NCI-H1436 (cell line): ENCODE results near the gene ABCA12.

Experiments
- DNase-seq: peaks from one replicate; lab custom pipeline; 2025; lab: John Stamatoyannopoulos, UW

Gene ABCA12

DNA sequence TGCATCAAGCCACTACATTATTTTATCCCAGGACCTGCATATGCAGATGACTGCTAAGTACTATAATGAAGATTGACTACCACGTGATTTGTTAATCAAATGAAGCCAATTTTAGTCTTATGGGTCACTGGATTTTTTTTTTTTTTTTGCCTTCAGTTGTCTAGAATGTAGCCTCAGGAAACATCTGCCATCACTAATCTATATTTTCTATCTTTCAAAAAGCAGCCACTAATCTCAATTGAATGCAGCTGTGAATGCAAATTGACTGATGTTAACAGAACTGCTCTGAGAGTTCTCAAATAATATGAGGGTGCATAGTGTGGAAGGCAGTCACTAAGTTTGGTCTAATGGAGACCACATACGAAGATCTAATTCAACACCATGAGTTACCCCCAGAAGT lies 106.3 kb downstream of the ABCA12 start:
- DNase-seq = no peak

DNA sequence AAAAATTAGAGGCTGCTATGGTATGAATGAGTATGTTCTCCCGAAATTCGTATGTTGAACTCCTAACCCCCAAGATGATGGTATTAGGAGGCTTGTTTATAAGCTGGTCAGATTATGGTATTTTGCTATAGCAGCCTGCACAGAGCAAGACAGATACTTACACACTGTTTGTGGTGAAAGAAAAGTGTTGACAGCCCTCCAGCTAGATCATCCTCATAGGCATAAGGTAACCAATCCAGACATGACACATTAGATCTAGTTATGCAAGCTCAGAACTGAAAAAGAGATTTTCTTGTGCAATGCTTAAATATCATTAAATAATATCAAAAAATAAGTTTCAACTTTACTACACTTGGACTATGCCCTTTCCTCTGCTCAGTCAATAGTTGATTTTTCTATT lies 107.1 kb downstream of the ABCA12 start:
- no peak for DNase-seq

DNA sequence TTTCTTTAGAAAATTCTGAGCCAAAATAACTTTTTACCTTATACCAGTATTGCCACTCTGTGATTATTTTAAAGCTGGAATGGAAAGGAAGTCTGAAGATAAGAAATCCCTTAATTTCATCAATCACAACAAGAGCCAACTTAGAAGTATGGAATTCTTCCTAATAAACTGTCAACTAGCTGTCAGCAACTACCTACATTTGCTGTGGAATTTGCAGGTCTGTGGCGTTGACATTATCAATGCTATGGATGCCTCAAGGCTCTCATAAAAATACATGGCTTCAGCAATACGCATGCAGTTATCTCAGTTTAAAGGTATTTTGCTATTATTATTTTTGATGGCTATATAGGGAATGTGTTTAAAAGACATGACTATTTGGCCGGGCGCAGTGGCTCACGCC lies 108.5 kb downstream of the ABCA12 start:
- DNase-seq = no peak

DNA sequence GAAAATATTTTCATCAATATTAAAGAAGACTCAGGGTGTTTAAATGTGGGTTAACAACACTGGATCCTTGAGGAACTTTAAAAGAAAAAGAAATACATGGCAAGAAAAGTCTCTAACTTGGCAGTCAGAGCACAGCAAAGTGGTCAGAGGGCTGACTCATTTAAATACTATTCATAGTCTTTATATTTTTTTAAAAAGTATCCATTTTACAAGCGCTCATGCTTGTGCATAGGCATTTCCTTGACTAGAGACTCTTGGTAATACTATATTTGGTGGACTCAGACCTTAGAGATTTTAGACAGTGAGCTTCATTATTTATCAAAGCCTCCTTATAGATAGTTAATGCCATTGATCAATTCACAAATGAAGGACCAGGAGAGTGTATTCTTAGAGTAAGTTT lies 110.2 kb downstream of the ABCA12 start:
- DNase-seq = no peak

DNA sequence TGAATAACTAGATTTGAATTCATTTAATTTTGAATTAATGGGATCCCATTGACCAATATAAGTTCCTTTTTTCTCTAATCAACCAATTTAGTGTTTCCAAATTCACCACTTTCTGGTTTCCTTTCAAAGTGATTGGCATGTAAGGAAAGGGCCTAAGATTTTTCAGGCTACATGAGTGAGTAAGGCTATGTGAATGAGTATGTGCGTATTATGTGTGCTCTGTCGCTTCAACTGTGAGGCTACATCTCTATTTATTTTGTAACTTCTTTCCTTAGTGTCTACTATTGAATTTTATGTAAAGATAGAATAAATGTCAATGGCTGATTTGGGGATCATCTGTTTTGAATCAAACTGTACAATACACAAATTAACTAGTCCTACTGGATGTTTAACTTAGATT lies 110.6 kb downstream of the ABCA12 start:
- DNase-seq = no peak

DNA sequence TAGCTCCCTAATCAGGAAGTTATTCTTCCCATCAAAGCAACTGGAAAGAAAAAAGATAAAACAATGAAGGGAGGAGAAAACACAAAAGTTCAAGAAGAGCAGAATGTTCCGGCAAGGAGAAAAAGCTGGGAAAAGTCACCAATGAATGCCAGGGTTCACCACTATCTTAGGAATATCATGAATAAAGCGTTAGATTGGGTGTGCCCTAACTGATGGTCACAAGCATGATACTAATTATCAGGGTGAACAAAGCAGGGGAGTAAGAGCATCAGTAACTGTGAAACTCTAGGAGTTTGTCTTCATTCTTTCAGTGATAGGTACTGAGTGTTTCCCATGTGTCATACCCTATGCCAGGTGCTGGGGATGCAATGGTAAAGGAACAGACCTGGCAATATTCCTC lies 115.5 kb downstream of the ABCA12 start:
- no peak for DNase-seq

DNA sequence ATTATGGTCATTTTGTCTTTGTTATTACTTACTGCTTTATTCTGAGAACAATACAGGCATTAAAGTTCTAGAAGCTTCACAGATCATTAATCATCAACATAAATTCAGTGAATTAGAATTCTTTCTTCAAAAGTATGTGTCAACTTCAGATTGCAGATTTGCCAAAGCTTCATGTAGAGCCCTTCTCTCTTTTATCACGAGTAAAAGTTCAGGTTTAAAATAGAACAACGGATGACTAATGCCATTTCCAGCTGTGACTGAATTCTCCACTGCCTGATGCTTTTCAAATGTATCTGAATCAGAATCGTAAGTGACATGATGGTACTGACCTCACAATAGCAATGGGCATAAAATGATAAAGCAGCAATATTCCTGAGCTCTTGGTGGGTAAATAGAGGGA lies 116.0 kb downstream of the ABCA12 start:
- no peak for DNase-seq

DNA sequence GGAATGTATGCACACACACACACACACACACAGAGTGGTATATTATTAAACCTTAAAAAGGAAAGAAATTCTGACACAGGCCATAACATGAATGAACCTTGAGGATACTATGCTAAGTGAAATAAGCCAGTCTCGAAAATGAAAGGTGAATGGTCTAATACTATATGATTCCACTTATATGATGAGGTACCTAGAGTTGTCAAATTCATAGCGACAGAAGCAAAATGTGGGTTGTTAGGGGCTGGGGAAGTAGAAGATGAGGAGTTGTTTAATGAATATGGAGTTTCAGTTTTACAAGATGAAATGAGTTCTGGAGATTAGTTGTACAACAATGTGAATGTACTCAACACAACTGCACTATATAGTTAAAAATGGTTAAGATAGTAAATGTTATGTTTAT lies 118.1 kb downstream of the ABCA12 start:
- no peak for DNase-seq

DNA sequence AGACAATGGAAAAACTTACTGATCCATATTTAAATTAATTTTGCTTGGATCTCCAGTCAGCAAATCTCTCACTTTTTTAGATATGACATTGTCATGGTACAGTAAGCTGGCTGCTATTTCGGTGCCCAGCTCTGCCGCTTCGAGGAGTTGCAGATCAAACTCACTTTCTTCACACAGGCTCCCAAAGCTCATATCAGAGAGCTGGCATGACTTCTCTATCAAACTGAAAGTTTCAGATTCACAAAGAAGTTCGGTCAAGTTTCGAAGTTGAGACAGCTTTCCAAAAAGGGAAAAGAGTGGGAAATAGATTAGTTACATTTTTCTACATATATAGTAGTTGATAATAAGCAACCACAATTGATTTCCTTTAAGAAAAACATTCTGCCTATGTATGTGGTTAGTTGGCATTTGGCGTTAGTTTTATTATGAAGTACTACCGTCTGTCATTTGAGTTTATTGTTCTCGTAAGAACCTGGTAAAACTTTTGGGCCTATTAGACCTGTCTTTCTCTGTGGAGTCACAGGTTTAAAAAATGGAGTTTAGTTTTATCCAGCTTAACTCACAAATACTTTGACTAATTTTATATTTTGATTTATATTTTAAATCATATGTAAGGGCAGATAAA lies 118.8 kb downstream of the ABCA12 start:
- no peak for DNase-seq

DNA sequence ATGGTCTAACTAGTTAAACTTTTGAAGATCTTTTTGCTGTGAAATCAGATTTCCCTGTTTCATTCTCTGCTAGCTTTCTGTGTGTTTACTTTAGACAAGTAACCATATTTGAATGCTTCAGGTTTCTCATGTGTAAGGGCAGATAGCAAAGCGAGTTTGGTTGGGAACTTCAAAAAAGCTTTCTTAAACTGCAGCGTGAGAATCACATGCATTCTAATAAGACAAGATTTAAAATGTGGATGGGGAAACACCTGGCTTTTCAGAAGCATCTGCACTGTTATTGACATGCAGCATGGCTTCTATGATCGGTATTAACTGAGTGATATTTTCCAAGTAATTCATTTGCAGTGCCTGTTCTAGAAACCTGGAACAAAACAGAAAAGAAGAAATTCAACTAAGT lies 119.3 kb downstream of the ABCA12 start:
- DNase-seq = no peak

DNA sequence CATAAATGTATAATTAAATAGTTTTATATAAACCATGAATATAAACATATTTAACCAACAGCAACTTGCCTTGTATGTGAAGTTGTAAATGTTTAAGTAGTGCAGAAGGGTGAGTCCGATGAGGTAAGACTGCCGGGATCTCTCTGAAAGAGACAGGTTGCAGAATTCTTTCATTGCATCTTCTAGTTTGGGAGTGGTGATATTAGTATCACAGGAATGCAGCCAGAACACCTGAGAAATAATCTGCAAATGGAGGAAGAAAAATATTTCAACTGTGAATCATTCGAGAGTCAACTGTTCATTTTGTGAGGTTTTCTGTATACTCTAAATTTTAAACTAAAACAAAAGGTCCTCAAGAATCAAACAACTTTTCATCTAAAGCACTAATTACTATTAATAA lies 123.0 kb downstream of the ABCA12 start:
- DNase-seq = no peak

DNA sequence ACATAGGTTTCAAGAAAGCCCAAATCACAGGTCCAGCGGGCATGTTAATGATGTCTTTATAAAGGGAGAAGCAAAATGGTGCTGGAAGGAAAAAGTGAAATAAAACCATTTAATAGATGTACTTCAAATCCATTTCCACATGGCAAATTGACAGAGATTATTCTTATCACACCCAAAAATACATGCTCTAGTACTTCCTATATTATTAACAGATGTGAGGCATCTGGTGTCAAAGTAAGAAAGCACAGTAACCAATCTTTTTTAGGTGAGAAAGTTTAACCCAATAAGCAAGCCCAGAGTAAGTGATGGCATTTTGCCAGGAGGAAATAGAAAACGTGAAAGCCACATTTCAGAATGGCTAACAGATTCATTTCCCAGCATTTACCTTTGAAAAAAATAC lies 128.0 kb downstream of the ABCA12 start:
- no peak for DNase-seq

DNA sequence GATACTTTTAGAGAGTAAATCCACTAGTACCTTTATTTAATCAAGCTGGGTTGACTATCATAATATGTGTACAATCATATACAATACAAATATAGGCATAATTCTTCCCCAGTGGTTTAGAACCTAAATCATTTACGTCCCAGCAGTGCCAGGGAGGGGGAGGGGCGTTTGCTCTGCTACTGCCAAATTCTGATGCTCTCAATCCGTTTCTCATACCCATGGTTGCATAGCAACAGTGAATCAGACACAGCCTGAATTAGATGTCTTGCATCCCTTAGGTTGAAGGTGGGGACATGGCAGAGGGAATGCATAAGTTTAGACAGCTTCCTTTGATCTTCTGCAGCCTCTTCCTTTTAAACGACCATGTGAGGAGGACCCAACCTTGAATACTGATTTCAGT lies 135.4 kb downstream of the ABCA12 start:
- no peak for DNase-seq

DNA sequence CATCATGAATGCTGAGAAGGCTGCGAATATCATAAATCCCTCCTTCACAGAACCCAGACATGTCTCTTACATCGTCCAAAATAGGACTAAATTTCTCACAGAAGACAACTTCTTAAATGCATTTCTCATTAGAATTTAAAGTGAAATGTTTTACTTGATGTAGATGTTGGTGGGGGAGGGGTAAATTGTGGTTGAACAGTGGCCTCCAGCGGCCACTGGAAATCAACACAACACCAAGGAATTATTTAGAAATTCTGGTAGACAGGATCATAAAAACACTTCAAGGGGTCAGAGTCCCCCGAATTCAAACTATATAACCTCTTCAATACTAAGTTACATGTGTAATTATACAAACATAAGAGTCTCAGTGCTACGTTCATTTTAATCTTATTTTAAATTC lies 135.9 kb downstream of the ABCA12 start:
- peak; percentile 38 for DNase-seq

DNA sequence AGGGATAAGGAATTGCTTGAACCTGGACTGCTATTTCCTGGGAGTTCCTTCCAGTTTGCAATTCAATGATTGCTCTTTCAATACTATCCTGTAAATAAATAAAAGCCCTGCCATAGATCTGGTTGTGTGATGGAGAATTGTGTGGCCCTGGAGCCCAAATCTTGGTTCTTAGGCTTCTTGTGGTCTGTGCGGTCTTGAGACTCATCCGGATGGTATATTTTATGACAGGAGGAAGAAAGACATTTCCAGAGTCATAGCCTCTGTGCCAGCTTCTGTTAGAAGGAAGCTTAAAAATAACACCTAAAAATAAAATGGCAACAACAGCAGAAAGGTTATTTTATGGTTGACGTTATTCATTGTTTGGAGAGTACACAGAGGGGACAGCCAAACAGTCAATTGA lies 137.7 kb downstream of the ABCA12 start:
- DNase-seq = no peak

DNA sequence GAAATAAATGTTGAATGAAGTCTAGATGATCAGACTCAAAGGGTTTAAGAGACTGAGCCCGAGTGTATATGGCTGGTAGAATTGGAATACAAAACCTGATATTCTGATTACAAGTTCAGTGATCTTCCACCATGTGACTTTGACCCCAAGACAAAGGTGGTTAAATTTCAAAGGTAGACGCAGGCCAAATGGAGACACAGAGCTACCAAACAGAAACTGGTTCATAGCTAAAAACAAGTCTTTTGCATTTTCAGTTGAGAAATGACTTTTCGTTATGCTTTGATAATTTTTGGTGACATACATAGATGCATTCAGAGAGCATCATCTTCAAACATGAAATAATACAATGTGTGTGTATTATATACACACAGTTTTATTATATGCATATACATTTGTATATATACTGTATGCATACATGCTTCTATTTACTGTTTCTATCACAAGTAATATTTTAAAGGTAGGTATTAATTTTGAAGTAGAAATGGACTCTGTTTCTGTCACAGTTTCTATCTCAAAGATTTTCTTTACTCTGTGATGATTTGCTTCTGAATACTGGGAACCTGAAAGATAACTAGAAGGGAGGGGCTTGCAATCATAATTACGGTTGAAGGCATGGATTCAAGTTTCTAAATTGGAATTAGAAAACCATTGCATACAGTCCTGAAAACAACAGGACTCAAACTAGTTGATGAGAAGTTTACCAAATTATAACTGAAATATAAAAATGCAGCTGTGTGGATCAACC lies 142.3 kb downstream of the ABCA12 start:
- no peak for DNase-seq

DNA sequence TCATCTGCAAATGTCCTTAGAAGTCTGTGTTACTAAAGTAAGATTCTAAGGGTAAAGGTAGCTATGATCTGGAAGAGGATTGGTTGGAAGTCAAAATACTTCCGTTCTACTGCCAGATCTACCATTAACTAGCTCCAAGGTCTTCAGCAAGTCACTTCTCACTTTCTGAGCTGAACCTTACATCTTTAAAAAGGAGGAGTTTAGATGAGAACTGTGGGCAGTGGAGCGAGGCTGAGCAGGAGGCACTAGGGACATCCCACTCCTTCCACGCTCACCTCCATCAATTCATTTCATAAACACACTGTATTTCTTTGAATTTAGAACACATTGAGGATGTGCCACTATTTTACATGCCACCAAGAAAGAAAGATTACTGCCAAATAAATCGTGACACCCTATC lies 143.0 kb downstream of the ABCA12 start:
- no peak for DNase-seq

DNA sequence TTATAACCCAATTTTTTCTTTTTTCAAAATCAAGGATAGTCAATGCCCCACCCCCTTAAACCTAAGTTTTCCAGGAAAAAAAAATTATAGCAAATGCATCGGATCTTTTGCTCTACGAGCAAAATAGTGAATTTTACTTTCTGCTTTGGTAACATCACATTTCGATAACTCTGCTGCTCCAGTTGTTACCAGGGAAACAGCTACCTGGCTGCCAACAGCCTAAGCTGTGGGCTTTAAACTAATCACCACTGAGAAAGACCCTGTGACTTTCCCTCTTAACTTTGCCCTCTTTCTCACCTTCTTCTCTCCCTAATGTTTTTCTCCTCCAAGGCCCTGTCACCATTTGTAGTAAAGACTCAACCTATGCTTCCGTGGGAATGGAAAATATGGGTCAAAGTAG lies 145.5 kb downstream of the ABCA12 start:
- no peak for DNase-seq

DNA sequence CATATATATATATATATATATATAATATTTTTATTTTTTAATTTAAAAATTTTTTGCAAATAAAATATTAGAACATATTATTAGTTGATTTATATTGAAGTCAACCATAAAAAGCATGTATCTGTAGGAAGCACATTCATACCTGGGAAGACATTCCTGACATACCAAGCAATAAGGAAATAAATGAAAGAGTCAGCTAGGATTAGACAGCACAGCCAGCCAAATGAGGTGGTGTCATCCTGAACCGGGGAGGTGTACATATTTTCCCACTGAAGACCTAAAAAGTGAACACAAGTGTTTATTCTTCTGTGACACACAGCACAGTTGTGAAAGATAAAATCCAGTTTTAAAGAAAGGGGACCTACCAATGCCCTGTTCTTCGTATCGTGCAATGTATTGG lies 149.2 kb downstream of the ABCA12 start:
- DNase-seq = no peak

DNA sequence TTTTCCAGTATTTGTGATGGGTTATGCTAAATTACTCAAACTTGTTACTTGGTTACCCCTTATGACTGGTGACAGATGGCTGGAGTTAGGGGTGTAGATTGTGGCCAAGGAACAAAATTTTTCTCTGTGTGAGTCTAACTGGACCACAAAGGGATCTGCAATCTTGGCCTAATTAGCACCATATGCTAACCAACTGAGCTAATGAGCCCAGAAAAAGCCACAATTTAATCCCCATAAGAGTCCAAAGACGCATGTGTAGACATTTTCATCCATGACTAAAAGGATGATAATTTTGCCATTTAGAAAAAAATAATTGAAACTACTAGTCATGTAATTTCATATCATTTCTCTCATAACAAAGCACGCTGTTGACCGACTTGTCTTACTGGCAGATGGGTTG lies 151.2 kb downstream of the ABCA12 start:
- no peak for DNase-seq

DNA sequence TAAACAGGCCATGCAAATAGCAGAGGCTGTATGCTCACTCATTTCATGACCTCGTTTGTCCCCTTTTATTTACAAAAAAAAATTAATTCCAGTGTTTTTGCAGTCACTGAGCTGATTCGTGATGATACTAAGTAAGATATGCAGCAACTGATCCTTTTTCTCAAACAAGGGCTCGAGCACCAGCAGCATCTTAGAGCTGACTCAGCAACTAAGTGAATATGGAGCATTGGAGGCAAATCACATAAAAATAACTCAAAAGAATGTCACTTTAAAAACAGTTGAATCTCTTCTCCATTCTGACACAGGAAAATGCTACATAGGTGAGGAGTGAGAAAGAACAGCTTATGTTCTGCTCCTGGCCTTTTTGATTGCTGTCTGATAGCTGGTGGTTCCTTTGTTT lies 152.8 kb downstream of the ABCA12 start:
- no peak for DNase-seq

DNA sequence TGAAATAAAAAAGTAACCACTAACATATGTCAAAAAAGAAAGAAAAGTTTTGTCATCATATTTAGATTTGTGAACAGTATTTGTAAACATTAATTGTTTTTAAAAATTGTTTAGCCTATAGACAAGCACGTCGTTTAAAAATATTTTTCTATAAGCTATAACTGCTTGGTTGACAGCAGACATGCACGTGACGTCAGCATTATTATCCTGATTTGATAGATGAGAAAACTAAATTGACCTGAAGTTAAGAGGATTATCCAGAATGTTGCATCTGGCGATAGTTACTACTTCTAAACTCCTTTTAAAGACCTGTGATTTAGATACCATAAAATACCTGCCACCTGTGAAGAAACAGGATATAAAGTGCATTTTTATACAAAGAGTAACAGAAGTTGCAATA lies 172.0 kb downstream of the ABCA12 start:
- no peak for DNase-seq

DNA sequence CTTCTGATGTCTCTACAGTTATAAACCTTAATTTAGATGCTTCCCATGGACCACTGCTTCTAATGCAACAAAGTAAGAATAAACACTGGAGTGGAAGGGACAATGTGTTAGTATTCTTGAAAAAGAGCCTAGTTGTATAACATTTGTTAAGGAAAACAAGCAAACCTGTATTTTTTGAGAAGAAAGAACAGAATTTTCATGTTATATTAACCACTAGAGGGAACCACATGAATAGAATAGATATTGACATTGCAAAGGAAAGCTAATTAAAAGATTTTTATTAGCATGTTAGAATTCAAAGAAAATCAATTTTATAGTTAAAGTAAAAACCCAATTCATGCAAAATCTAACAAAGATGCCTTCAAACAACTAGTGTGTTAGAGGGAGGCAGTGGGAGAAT lies 177.7 kb downstream of the ABCA12 start:
- no peak for DNase-seq

DNA sequence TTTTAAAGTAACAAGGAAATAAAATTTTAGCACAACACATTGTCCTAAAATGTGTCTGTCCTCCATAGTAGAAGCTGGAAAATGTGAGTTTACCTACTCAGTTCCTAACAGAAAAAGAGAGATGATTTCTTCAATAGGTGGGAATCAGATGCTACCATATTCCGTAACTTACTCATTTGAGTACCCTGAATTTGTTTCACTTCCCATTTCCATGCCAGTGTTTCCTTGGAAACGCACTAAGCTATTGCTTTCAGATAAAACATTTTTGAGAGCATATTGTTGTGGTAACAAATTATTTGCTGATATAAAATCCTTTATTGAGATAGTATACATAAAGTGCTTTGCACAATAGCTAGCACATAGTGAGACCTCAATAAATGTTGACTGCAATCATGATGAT lies 191.5 kb downstream of the ABCA12 start:
- no peak for DNase-seq
